Measurements from ENCODE around the gene CPNE7.
"Not testable (repeated sequence)": the region's sequence is repeated elsewhere in the genome, so short reads cannot be mapped to it uniquely, and the experiment has no call there.

The CPNE7 gene

DNA sequence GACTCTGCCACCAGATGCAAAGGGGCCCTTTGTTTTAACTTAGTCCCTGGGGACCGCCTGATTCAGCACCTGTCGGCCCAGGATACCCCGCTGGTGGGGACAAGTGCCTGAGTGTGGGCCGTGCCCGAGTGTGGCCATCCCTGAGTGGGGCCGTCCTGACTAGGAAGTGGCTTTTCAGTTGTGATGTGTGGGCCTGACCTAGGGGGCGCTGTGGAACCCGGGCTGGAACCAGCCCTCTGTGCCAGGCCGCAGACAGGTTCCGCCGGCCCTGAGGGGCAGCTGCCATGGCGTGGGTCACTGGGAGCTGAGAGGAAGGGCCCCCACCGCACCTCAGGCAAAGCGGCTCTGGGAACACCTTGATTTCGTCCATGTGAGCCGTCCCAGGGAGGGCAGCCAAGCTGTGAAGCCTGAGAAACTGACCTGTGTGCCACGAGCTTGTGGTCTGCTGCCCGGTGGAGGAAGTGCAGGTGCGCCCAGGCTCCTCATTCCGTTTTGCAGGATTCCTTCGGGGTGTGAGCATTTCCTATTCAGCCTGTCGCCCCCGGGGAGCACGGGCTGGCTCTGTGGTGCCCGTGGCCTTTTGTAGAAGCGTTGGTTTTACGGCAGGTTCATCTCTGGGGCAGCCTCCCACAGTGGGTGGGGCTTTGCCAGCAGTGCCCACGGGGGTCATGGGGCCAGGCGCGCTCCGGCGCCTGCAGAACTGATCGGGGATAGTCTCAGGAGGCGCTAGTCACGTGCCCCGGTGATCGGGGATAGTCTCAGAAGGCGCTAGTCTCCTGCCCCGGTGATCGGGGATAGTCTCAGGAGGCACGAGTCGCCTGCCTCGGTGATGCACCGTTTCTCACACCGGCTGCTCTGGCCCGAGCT is 9.8 kb upstream of the CPNE7 start:
- peaks cover 42% of the 10 kb centered on the region for H3K4me1 ChIP-seq (ENCODE audit: low read length)
- no peaks in the 10 kb centered on the region for H3K9me3 ChIP-seq (ENCODE audit: insufficient read depth, low read length)
- peaks cover 54% of the 10 kb centered on the region for H4K20me1 ChIP-seq (ENCODE audit: insufficient read depth, low read length)
- peak overlapping the region; percentile 99 for H3K4me2 ChIP-seq (ENCODE audit: low read length)
- no peak overlapping the region for H3K9ac ChIP-seq (ENCODE audit: low read length)
- peak overlapping the region; percentile 40 for H3K27ac ChIP-seq (ENCODE audit: low read length)
- H3K79me2 ChIP-seq (ENCODE audit: low read length) = peaks cover 33% of the 10 kb centered on the region
- peaks cover 40% of the 10 kb centered on the region for H3K36me3 ChIP-seq (replicated peaks; ENCODE audit: low read depth, low read length)
- no peaks in the 10 kb centered on the region for H3K27me3 ChIP-seq (ENCODE audit: low read depth, low read length)
- TF ChIP-seq, protein P1, sequence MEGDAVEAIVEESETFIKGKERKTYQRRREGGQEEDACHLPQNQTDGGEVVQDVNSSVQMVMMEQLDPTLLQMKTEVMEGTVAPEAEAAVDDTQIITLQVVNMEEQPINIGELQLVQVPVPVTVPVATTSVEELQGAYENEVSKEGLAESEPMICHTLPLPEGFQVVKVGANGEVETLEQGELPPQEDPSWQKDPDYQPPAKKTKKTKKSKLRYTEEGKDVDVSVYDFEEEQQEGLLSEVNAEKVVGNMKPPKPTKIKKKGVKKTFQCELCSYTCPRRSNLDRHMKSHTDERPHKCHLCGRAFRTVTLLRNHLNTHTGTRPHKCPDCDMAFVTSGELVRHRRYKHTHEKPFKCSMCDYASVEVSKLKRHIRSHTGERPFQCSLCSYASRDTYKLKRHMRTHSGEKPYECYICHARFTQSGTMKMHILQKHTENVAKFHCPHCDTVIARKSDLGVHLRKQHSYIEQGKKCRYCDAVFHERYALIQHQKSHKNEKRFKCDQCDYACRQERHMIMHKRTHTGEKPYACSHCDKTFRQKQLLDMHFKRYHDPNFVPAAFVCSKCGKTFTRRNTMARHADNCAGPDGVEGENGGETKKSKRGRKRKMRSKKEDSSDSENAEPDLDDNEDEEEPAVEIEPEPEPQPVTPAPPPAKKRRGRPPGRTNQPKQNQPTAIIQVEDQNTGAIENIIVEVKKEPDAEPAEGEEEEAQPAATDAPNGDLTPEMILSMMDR (IDR thresholded peaks at IDR 0.05; ENCODE audit: low read depth, low read length) = peak; percentile 83
- TF ChIP-seq EZH2phosphoT487 (IDR thresholded peaks at IDR 0.05; ENCODE audit: low read depth) = no peak
- H2AFZ ChIP-seq (ENCODE audit: low read depth, low read length) = no peak overlapping the region
- peak overlapping the region; percentile 23 for H3K4me3 ChIP-seq (ENCODE audit: low read length)

- H3K36me3 ChIP-seq (replicated peaks; ENCODE audit: low read depth, low read length) = peaks cover 18% of the 10 kb centered on the region
- H3K4me3 ChIP-seq (ENCODE audit: low read length) = no peak overlapping the region
- H4K20me1 ChIP-seq (ENCODE audit: insufficient read depth, low read length) = peaks cover 35% of the 10 kb centered on the region
- H3K4me1 ChIP-seq (ENCODE audit: low read length) = peaks cover 28% of the 10 kb centered on the region
- H3K4me2 ChIP-seq (ENCODE audit: low read length) = no peak overlapping the region
- TF ChIP-seq EZH2phosphoT487 (IDR thresholded peaks at IDR 0.05; ENCODE audit: low read depth) = no peak
- TF ChIP-seq, protein P1 (IDR thresholded peaks at IDR 0.05; ENCODE audit: low read depth, low read length) = no peak
- peaks cover 11% of the 10 kb centered on the region for H3K79me2 ChIP-seq (ENCODE audit: low read length)
- no peaks in the 10 kb centered on the region for H3K27me3 ChIP-seq (ENCODE audit: low read depth, low read length)
- no peak overlapping the region for H2AFZ ChIP-seq (ENCODE audit: low read depth, low read length)
- no peak overlapping the region for H3K9ac ChIP-seq (ENCODE audit: low read length)
- H3K9me3 ChIP-seq (ENCODE audit: insufficient read depth, low read length) = no peaks in the 10 kb centered on the region
- H3K27ac ChIP-seq (ENCODE audit: low read length) = no peak overlapping the region
Measured at GRCh38 chr16:89567656-89568594, 7.6 kb upstream of the CPNE7 start.

DNA sequence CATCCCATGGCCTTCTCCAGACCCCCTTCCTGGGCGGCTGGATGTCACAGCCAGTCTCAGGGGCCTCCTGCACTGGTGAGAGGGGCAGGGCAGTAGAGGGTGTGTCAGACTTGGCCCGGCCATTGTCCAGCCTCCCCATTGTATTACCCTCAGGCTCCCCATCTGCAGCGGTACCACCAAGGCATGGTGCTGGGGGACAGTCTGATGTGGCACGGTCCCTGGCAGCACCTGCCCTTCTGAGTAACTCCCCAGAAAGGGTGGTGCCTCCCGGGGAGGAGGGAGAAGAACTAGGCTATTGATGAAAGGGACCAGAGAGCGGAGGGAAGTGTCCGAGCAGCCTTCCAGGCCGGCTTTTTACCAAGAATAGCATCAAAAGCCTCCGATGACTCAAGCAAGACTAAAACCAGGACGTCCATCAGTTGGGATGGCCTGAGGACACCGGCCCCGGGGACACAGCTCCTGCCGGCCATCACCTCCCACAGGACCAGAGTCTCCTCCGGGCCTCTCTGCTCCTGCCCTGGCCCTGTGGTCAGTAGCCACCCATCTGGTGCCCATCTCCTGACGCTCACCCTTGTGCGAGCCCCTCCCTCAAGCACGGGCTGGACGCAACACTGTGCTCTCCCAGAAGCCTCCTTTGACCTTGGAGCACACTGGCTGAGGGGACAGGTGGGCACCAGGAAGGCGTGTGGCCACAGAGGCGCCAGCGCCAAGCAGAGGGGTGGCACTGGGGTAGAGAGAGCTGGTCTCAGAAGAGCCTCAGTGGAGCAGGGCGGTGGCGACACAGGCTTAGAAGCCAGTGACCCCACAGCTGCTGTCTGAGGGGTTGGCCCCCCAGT is 5.8 kb upstream of the CPNE7 start:
- Histone ChIP-seq H3K9ac (ENCODE audit: low read length) (no peak overlapping the region), H3K27me3 (ENCODE audit: low read depth, low read length) (no peaks in the 10 kb centered on the region), H4K20me1 (ENCODE audit: insufficient read depth, low read length) (peaks cover 17% of the 10 kb centered on the region), H3K36me3 (replicated peaks; ENCODE audit: low read depth, low read length) (peaks cover 1% of the 10 kb centered on the region), H3K4me2 (ENCODE audit: low read length) (no peak overlapping the region), H3K27ac (ENCODE audit: low read length) (no peak overlapping the region), H3K79me2 (ENCODE audit: low read length) (no peaks in the 10 kb centered on the region), H2AFZ (ENCODE audit: low read depth, low read length) (no peak overlapping the region), H3K4me3 (ENCODE audit: low read length) (no peak overlapping the region), H3K4me1 (ENCODE audit: low read length) (peaks cover 19% of the 10 kb centered on the region), H3K9me3 (ENCODE audit: insufficient read depth, low read length) (no peaks in the 10 kb centered on the region)
- TF ChIP-seq EZH2phosphoT487 (IDR thresholded peaks at IDR 0.05; ENCODE audit: low read depth) = no peak

DNA sequence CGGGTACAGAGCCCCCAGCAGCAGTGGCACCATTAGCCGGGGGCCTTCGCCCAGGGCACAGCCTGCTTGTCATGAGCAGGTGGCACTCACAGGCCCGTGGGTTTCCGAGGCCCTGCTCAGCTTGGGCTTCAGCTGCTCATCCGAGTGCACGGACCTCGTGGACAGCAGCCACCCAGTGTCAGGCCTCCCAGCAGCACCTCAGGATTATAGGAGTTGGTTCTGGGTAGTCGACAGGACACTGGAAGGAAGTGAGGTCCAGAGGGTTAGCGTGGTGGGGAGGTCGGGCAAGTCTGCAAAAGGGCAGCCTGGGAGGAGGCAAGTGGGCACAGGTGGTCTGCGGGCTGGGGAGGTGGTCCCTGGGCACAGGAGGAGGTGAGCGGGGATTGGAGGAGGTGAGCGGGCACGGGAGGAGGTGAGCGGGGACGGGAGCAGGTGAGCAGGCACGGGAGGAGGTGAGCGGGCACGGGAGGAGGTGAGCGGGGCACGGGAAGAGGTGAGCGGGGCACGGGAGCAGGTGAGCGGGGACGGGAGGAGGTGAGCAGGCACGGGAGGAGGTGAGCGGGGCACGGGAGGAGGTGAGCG is 5.1 kb upstream of the CPNE7 start:
- no peaks in the 10 kb centered on the region for H3K9me3 ChIP-seq (ENCODE audit: insufficient read depth, low read length)
- H3K36me3 ChIP-seq (replicated peaks; ENCODE audit: low read depth, low read length) = no peaks in the 10 kb centered on the region
- H2AFZ ChIP-seq (ENCODE audit: low read depth, low read length) = no peak overlapping the region
- H3K79me2 ChIP-seq (ENCODE audit: low read length) = peaks cover 4% of the 10 kb centered on the region; the same call in 1 of the 2 replicates
- no peak overlapping the region for H3K27ac ChIP-seq (ENCODE audit: low read length)
- TF ChIP-seq, protein P1 (IDR thresholded peaks at IDR 0.05; ENCODE audit: low read depth, low read length) = no peak
- TF ChIP-seq EZH2phosphoT487 (IDR thresholded peaks at IDR 0.05; ENCODE audit: low read depth) = no peak
- no peaks in the 10 kb centered on the region for H3K27me3 ChIP-seq (ENCODE audit: low read depth, low read length)
- peaks cover 11% of the 10 kb centered on the region; the same call in 1 of the 2 replicates for H4K20me1 ChIP-seq (ENCODE audit: insufficient read depth, low read length)
- peaks cover 13% of the 10 kb centered on the region for H3K4me1 ChIP-seq (ENCODE audit: low read length)
- no peak overlapping the region for H3K4me3 ChIP-seq (ENCODE audit: low read length)
- no peak overlapping the region for H3K9ac ChIP-seq (ENCODE audit: low read length)
- H3K4me2 ChIP-seq (ENCODE audit: low read length) = no peak overlapping the region

DNA sequence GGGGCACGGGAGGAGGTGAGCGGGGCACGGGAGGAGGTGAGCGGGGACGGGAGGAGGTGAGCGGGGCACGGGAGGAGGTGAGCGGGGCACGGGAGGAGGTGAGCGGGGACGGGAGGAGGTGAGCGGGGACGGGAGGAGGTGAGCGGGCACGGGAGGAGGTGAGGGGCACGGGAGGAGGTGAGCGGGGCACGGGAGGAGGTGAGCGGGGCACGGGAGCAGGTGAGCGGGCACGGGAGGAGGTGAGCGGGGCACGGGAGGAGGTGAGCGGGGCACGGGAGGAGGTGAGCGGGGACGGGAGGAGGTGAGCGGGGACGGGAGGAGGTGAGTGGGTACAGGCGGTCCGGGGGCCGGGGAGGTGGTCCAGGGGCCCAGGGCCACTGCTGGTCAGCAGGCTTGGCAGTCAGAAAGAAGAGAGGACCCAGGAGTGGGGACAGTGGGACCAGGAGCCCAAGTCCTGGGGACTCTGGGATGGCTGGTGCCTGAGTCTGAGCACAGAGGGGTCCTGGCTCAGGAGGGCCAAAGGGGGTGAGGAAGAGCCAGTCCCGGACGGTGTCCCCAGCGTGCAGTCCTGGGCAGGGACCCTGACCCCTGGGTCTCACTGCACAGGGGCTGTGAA is 4.5 kb upstream of the CPNE7 start:
- not testable (repeated sequence) for H3K9ac ChIP-seq (ENCODE audit: low read length); H3K4me2 ChIP-seq (ENCODE audit: low read length); H3K9me3 ChIP-seq (ENCODE audit: insufficient read depth, low read length)

More for the DNA sequence above, 4.5 kb upstream of the CPNE7 start:
- not testable (repeated sequence) for H3K27ac ChIP-seq (ENCODE audit: low read length); H3K4me3 ChIP-seq (ENCODE audit: low read length); H3K36me3 ChIP-seq (replicated peaks; ENCODE audit: low read depth, low read length); H3K4me1 ChIP-seq (ENCODE audit: low read length); H3K79me2 ChIP-seq (ENCODE audit: low read length); H4K20me1 ChIP-seq (ENCODE audit: insufficient read depth, low read length); H3K27me3 ChIP-seq (ENCODE audit: low read depth, low read length); H2AFZ ChIP-seq (ENCODE audit: low read depth, low read length)
